ENCODE data around the gene SPATA20.
A peak's percentile ranks its signal among the peaks of the same experiment; 100 is the strongest.

SPATA20 gene

DNA sequence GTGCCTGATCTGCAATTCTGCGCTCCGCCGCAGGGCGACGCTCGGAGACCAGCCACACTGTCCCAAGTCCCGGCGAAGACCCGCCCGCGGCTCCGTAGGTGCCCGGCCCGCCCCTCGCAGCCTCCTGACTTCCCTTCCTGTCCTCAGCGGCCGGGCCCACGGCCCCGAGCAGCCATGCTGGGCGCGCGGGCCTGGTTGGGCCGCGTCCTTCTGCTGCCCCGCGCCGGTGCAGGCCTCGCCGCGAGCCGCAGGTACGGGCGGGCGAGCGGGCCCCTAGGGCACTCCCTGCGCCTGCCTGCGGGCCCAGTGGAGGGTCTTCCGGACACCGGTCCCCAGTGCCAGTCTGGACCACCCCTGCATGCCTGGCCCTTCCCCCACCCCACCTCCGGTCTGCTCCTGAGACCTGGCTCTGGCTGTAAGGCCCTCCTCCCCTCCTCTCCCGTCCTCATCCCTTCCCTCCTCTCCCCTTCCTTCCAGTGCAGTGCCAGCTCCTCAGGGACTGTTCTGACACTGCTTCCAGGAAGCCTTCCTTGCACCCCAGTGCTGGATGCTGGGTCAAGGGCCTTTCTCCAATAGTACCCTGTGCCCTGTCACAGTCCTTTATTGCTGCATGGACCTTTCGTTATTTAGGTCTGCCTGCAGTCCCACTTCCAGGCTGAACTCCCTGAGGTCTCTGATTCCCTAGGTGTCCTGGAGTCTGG is at the start of gene SPATA20:
TSS of gene SPATA20 (plus strand) at position 140 of the 701 bp plus-strand sequence. CDS start at position 175, 35 bp downstream.
- peak; percentile 86 for DNase-seq

GRCh38 chr17:50498021-50498874 is 48.7 kb upstream of the SPATA20 start:
- no peak for DNase-seq

DNA sequence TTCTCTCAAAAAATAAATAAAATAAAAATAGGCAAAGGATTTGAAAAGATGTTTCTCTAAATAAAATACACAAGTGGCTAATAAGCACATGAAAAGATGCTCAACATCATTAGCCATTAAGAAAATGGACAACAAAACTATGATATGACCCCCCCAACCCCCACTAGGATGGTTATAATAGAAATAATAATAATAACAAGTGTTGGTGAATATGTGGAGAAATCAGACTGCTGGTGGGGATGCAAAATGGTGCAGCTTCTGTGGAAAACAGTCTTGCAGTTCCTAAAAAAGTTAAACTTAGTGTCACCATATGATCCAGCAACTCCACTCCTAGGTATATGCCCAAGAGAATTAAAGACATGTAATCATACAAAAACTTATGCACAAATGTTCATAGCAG is 47.7 kb upstream of the SPATA20 start:
- DNase-seq, result no peak

DNA sequence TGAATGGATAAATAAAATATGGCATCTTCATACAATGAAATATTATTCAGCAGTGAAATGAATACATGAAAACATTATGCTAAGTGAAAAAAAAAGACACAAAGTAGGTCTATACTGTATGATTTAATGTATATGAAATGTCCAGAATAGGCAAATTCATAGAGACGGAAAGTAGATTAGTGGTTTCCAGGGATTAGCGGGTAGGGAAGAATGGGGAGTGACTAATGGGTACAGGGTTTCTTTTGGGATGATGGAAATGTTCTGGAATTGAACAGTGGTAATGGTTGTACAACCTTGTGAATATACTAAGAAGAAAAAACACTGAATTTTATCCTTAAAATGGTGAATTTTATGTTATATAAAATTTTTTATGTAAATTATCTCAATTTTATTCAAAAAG is 47.3 kb upstream of the SPATA20 start:
- no peak for DNase-seq

DNA sequence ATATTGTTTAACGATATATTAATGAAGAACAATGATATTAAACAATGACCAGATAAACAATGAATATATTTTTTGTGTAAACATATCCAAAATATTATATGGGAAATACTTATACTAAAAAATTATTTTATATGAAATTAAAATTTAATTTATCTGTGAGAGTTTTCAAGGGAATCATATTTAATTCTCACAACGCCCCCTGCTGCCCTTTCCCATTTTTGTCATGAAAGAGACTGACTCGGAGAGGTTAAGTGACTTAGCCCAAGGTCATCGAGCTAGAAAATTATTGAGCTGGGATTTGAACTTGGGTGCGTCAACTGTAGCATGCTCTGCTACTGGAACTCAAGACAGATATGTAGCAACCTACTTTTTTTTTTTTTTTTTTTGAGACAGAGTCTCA is 45.9 kb upstream of the SPATA20 start:
- no peak for DNase-seq

GRCh38 chr17:50502301-50502990 is 44.5 kb upstream of the SPATA20 start:
- no peak for DNase-seq

GRCh38 chr17:50505591-50506130 is 41.3 kb upstream of the SPATA20 start:
- no peak for DNase-seq

GRCh38 chr17:50506298-50506697 is 40.7 kb upstream of the SPATA20 start:
- DNase-seq, result no peak

- DNase-seq, result peak; percentile 78
Observed at GRCh38 chr17:50507871-50508572, 39.0 kb upstream of the SPATA20 start, which contains the start of gene MYCBPAP. MYCBPAP (plus strand) TSS chr17:50508439; CDS start chr17:50508675, 236 bp downstream.

DNA sequence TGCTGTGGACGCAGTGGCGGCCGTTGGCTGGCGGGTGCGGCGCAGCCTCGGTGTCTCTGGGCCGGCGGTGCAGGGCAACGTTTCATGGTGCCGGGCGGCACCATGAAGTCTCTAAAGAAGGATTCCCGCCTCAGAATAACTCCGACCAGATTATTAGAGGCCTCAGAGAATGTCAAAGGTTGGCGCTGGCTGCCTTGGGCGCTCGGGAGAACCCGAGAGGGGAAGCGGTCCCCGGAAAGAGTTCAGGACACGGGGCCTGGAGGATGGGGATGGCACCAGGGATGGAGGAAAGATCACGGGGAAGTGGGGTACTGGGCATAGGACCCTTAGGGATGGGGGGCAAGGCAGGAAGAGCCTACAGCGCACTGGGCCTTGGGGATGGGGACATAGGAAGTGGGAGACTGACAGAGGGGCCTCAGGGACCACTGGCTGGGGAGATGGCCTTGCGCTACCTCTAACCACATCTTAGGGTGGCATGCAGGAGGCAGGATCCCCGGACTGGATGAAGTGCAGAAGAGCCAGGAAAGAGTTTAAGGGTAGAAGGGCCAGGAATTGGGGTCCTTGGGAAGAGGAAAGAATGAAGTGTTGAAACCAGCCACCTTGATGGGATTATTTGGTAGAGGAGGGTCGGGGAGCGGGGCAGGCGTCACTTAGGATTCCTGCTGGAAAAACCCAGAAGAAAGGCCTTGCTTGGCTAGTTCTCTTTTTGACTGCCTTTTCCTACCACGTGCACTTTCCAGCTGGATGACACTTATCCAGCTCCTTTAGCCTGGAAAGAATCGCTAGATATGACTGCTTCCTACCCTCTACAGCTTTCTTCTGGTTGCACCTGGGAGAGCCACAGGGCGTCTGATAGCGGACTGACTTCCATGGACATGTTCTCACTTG is 38.2 kb upstream of the SPATA20 start:
- no peak for DNase-seq

- DNase-seq, result peak; percentile 54
Observed at GRCh38 chr17:50511058-50511457, 35.9 kb upstream of the SPATA20 start.

DNA sequence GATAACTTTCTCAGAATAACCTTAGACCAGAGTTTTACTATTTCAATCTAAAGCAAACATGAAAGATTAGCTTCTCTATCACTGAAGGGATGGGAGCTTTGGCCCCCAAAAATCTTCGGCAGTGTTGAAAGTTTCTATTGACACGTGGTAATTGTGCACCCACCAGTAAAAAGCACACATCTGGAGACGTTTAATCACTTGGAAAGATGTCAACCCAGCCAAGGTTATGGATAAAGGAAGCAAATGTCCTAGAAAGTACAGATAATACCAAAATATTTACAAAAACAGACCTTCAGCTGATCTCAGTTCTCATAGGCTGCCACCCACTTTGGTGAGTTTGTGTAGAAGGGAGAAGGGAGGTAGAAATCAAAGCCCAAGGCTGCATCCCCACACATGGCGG is 33.5 kb upstream of the SPATA20 start:
- DNase-seq, result no peak

DNA sequence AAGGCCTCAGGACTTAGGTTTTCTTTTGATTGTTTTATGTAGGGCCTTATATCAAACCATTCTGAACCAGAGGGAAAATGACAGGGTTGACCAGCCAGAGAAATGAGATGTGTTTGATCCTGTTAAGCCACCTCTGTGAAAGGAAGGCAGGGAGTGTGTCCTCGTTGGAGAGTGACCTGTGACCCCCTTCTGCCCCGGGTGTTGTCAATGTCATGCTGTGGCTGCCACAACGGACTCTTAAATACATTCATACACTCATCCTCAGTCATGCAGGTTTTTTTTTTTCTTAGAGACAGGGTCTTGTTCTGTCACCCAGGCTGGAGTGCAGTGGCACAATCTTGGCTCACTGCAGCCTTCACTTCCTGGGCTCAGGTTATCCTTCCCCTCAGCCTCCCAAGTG is 32.6 kb upstream of the SPATA20 start:
- DNase-seq, result no peak

- DNase-seq, result no peak
Observed at GRCh38 chr17:50514936-50515702, 31.9 kb upstream of the SPATA20 start.

DNA sequence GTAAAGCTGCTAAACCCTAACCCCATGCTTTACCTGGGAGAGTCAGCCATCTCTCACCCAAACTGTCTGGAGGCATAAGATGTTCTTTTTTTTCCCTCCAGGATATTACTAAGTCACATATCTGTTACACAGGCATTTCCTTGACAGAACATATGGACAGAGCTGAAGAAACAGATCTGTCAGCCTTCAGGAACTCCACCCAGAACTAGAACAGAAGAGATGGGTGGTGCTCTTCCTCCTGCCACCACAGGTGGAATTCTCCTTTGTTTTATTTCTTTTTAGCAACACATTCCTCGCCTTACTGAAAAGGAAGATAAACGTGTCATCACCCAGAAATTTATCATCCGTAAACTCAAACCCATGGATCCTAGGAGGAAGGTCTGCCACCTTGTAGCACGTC is 30.0 kb upstream of the SPATA20 start:
- DNase-seq, result no peak

- no peak for DNase-seq
Observed at GRCh38 chr17:50517504-50518383, 29.2 kb upstream of the SPATA20 start.

- no peak for DNase-seq
Observed at GRCh38 chr17:50518384-50519023, 28.5 kb upstream of the SPATA20 start.

DNA sequence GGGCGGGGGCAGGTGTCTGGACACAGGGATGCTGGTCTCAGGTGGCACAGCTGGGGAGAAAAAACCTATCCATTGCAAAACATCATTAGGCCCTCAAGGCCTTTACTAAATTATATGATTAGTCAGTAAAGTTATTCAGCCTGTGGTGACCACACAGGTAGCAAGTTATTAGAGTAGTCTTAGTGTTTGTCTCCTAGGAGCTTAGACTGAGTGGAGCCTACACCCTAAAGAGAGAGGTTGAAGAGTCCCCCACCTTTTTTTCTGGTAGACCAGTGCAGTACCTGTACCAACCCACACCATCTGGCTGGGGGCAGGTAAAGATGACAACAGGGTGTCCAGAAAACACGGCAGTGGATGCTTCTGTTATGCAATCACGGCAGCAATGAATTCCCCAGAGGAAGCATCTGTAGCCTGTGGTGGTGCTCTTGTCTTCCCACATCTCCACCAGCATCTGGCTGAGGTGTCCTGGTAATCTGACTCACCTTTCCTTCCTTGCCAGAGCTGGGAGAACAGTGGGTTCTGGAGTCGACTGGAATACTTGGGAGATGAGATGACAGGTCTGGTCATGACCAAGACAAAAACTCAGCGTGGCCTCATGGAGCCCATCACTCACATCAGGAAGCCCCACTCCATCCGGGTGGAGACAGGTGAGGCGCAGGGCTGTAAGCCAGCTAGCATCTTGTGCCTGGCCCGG is 27.7 kb upstream of the SPATA20 start:
- DNase-seq, result no peak
